H9 (cell line): Measurements from ENCODE around the gene DIS3L2. TPM values are rescaled to one million over a fixed set of nuclear protein-coding genes. Genes with fewer than 3 reads are reported as not detected.

Experiments used
- DNase-seq: peaks from one replicate; pipeline ENCODE4 v3.0.0-alpha.2; 2017
- H2AFZ ChIP-seq: one replicate; pipeline ENCODE4 v1.6.1; 2013; ENCODE audit warnings: mild to moderate bottlenecking, low read length, control low read depth, moderate library complexity
- H2AK5ac ChIP-seq: 2 replicates; pipeline ENCODE4 v1.6.1; 2013; ENCODE audit warnings: low read length, control low read depth, mixed read lengths; ENCODE audit not compliant: insufficient read length
- H2BK120ac ChIP-seq: one replicate; pipeline ENCODE4 v1.6.1; 2013; ENCODE audit warnings: low read depth, mild to moderate bottlenecking, low read length, control low read depth, inconsistent platforms; ENCODE audit not compliant: poor library complexity, severe bottlenecking
- H2BK12ac ChIP-seq: 2 replicates; pipeline ENCODE4 v1.6.1; 2013; ENCODE audit warnings: low read length, control low read depth, mixed read lengths, low read depth; ENCODE audit not compliant: insufficient read length
- H2BK15ac ChIP-seq: 2 replicates; pipeline ENCODE4 v1.6.1; 2013; ENCODE audit warnings: low read depth, low read length, control low read depth
- H2BK20ac ChIP-seq: one replicate; pipeline ENCODE4 v1.6.1; 2013; ENCODE audit warnings: low read depth, mild to moderate bottlenecking, low read length, control low read depth, inconsistent platforms; ENCODE audit not compliant: poor library complexity, severe bottlenecking
- H2BK5ac ChIP-seq: 2 replicates; pipeline ENCODE4 v1.6.1; 2013; ENCODE audit warnings: low read length, control low read depth, mixed read lengths; ENCODE audit not compliant: insufficient read length
- H3K14ac ChIP-seq: 2 replicates; pipeline ENCODE4 v1.6.1; 2013; ENCODE audit warnings: low read length, control low read depth; ENCODE audit not compliant: insufficient read depth
- H3K18ac ChIP-seq: 2 replicates; pipeline ENCODE4 v1.6.1; 2013; ENCODE audit warnings: low read depth, mild to moderate bottlenecking, mixed read lengths, low read length, control low read depth; ENCODE audit not compliant: insufficient read length
- H3K23ac ChIP-seq: 2 replicates; pipeline ENCODE4 v1.6.1; 2013; ENCODE audit warnings: low read length, control low read depth, mixed read lengths, low read depth; ENCODE audit not compliant: insufficient read length
- H3K23me2 ChIP-seq: 2 replicates; pipeline ENCODE4 v1.6.1; 2013; ENCODE audit warnings: low read depth, mild to moderate bottlenecking, mixed read lengths, low read length, control low read depth; ENCODE audit not compliant: insufficient read length, poor library complexity, severe bottlenecking
- H3K27ac ChIP-seq: 2 replicates; pipeline ENCODE4 v1.5.1; 2013; ENCODE audit warnings: low read length, control low read depth, mixed read lengths, low read depth; ENCODE audit not compliant: insufficient read length
- H3K27me3 ChIP-seq: 2 replicates; pipeline ENCODE4 v1.6.1; 2013; ENCODE audit warnings: low read length, control low read depth, inconsistent platforms; ENCODE audit not compliant: insufficient read depth
- H3K4ac ChIP-seq: 2 replicates; pipeline ENCODE4 v1.6.1; 2013; ENCODE audit warnings: low read depth, mild to moderate bottlenecking, control low read depth, inconsistent platforms, low read length, moderate library complexity
- H3K4me1 ChIP-seq: 2 replicates; pipeline ENCODE4 v1.6.1; 2013; ENCODE audit warnings: low read length, control low read depth, inconsistent platforms; ENCODE audit not compliant: insufficient read depth
- H3K4me2 ChIP-seq: 2 replicates; pipeline ENCODE4 v1.6.1; 2013; ENCODE audit warnings: low read length, control low read depth, mixed read lengths; ENCODE audit not compliant: insufficient read length, insufficient read depth
- H3K56ac ChIP-seq: 2 replicates; pipeline ENCODE4 v1.6.1; 2013; ENCODE audit warnings: low read depth, mild to moderate bottlenecking, mixed read lengths, low read length, control low read depth; ENCODE audit not compliant: insufficient read length
- H3K79me1 ChIP-seq: 2 replicates; pipeline ENCODE4 v1.6.1; 2013; ENCODE audit warnings: low read depth, mild to moderate bottlenecking, moderate library complexity, low read length, control low read depth, inconsistent platforms; ENCODE audit not compliant: insufficient read depth, poor library complexity, severe bottlenecking
- H3K79me2 ChIP-seq: 2 replicates; pipeline ENCODE4 v1.6.1; 2013; ENCODE audit warnings: low read length, control low read depth, inconsistent platforms; ENCODE audit not compliant: insufficient read depth
- H3K9ac ChIP-seq: 2 replicates; pipeline ENCODE4 v1.6.1; 2013; ENCODE audit warnings: low read length, control low read depth, mixed read lengths; ENCODE audit not compliant: insufficient read length; ENCODE audit errors: extremely low read depth
- H3K9me3 ChIP-seq: one replicate; pipeline ENCODE4 v1.6.1; 2013; ENCODE audit warnings: low read depth, low read length, inconsistent platforms; ENCODE audit not compliant: control insufficient read depth
- H3T11ph ChIP-seq: one replicate; pipeline ENCODE4 v1.6.1; 2013; ENCODE audit warnings: mild to moderate bottlenecking, low read length, control low read depth, inconsistent platforms
- H4K20me1 ChIP-seq: one replicate; pipeline ENCODE4 v1.6.1; 2013; ENCODE audit not compliant: control insufficient read depth, insufficient read length, insufficient read depth
- H4K5ac ChIP-seq: 2 replicates; pipeline ENCODE4 v1.6.1; 2013; ENCODE audit warnings: low read depth, mild to moderate bottlenecking, mixed read lengths, low read length, control low read depth; ENCODE audit not compliant: insufficient read length
- H4K8ac ChIP-seq: replicated peaks from 2 replicates; pipeline ENCODE4 v1.6.1; 2013; ENCODE audit warnings: low read length, control low read depth, mixed read lengths, low read depth; ENCODE audit not compliant: insufficient read length
- H4K91ac ChIP-seq: 2 replicates; pipeline ENCODE4 v1.6.1; 2013; ENCODE audit warnings: low read depth, mild to moderate bottlenecking, moderate library complexity, mixed read lengths, low read length, control low read depth; ENCODE audit not compliant: insufficient read length
- H3K27ac Mint-ChIP-seq, 3 experiments: 2 replicates in 2 of 3; 3 replicates in 1 of 3; pipeline ENCODE4 v1.8.0; 2020 to 2021; ENCODE audit warnings: mixed read lengths in 3 of 3, mild to moderate bottlenecking in 1 of 3, moderate library complexity in 1 of 3
- H3K27me3 Mint-ChIP-seq: 2 replicates; pipeline ENCODE4 v1.8.0; 2021; ENCODE audit warnings: low read depth, mild to moderate bottlenecking, moderate library complexity, mixed read lengths
- H3K36me3 Mint-ChIP-seq, 3 experiments: 2 replicates in 2 of 3; 3 replicates in 1 of 3; pipeline ENCODE4 v1.8.0; 2020 to 2021; ENCODE audit warnings: low read depth in 3 of 3, mixed read lengths in 3 of 3; ENCODE audit not compliant: insufficient read depth in 1 of 3
- H3K4me1 Mint-ChIP-seq, 2 experiments: 2 replicates each; pipeline ENCODE4 v1.8.0; 2020; ENCODE audit warnings: mixed read lengths in 2 of 2
- H3K4me3 Mint-ChIP-seq, 2 experiments: 2 replicates in 1 of 2; 3 replicates in 1 of 2; pipeline ENCODE4 v1.8.0; 2020 to 2021; ENCODE audit warnings: mild to moderate bottlenecking in 2 of 2, mixed read lengths in 2 of 2, moderate library complexity in 1 of 2
- H3K9me3 Mint-ChIP-seq, 2 experiments: 2 replicates in 1 of 2; 3 replicates in 1 of 2; pipeline ENCODE4 v1.8.0; 2020; ENCODE audit warnings: mild to moderate bottlenecking in 2 of 2, mixed read lengths in 2 of 2, moderate library complexity in 1 of 2
- CTCF ChIP-seq: fragments of 200-600 bp; sonication (generic); conservative IDR thresholded peaks from 3 replicates; pipeline ENCODE4 v1.8.0; 2021; ENCODE audit warnings: antibody characterized with exemption, mild to moderate bottlenecking
- WGBS: extraction: QIAGEN DNeasy Blood & Tissue Kit; methylation state at CpG from one replicate; pipeline ENCODE4 v1.1.7; 2013; ENCODE audit warnings: missing lambda C conversion rate, low lambda C conversion rate, mixed read lengths; ENCODE audit not compliant: insufficient read length; ENCODE audit errors: extremely low coverage; 5-methylcytosine and 5-hydroxymethylcytosine counted together
- total RNA-seq: library from RNA; stranded (reverse); gene quantifications from 2 replicates; pipeline ENCODE4 v1.2.1, GENCODE V29; 2021

The DIS3L2 gene
- total RNA-seq, 1 experiment from 2014 or later = 28.1 TPM

GRCh38 chr2:232341739-232342126 is 380.2 kb downstream of the DIS3L2 start:
- H3K18ac ChIP-seq = no peak overlapping the region
- TF ChIP-seq CTCF = no peak
- H3K9me3 ChIP-seq = no peaks in the 10 kb centered on the region
- no peak overlapping the region for H4K5ac ChIP-seq
- H3K9ac ChIP-seq = no peak overlapping the region
- H3K56ac ChIP-seq = no peak overlapping the region
- no peaks in the 10 kb centered on the region for H3K79me1 ChIP-seq
- no peak overlapping the region for H3T11ph ChIP-seq
- H3K23ac ChIP-seq = no peak overlapping the region
- no peak overlapping the region for H2AFZ ChIP-seq
- no peak for DNase-seq
- H4K20me1 ChIP-seq = no peaks in the 10 kb centered on the region
- H3K14ac ChIP-seq = no peak overlapping the region
- H3K36me3 Mint-ChIP-seq = peaks cover 0 to 5% (median 3%) of the 10 kb centered on the region in 3 experiments; a peak in 3 of 7 replicates
- H3K4me1 Mint-ChIP-seq = peaks cover 2% of the 10 kb centered on the region in 2 experiments; a peak in 2 of 4 replicates
- no peak overlapping the region for H2BK5ac ChIP-seq
- H2BK15ac ChIP-seq = no peak overlapping the region
- H2BK20ac ChIP-seq = no peak overlapping the region
- no peaks in the 10 kb centered on the region for H3K4me1 ChIP-seq
- H3K9me3 Mint-ChIP-seq = peaks cover 2 to 8% of the 10 kb centered on the region in 2 experiments; a peak in 2 of 5 replicates
- H3K79me2 ChIP-seq = no peaks in the 10 kb centered on the region
- H3K27me3 ChIP-seq = no peaks in the 10 kb centered on the region
- H3K27me3 Mint-ChIP-seq = peaks cover 14% of the 10 kb centered on the region
- H3K4me2 ChIP-seq = no peak overlapping the region
- no peak overlapping the region for H4K8ac ChIP-seq
- H2BK120ac ChIP-seq = no peak overlapping the region
- no peak overlapping the region for H2BK12ac ChIP-seq
- H4K91ac ChIP-seq = no peak overlapping the region
- no peak overlapping the region for H3K27ac Mint-ChIP-seq
- H3K27ac ChIP-seq = no peak overlapping the region
- no CpG with 5 or more reads among the region's 4 CpGs for WGBS
- H3K4me3 Mint-ChIP-seq = no peak overlapping the region
- no peaks in the 10 kb centered on the region for H3K23me2 ChIP-seq
- H3K4ac ChIP-seq = no peak overlapping the region
- H2AK5ac ChIP-seq = no peak overlapping the region
